H9 (cell line): ENCODE results near the gene ATP2A1. TPM values are rescaled to one million over a fixed set of nuclear protein-coding genes. Genes with fewer than 3 reads are reported as not detected.

Experiments used
- DNase-seq: peaks from one replicate; pipeline ENCODE4 v3.0.0-alpha.2; 2017
- H2AFZ ChIP-seq: one replicate; pipeline ENCODE4 v1.6.1; 2013; ENCODE audit warnings: mild to moderate bottlenecking, low read length, control low read depth, moderate library complexity
- H2AK5ac ChIP-seq: 2 replicates; pipeline ENCODE4 v1.6.1; 2013; ENCODE audit warnings: low read length, control low read depth, mixed read lengths; ENCODE audit not compliant: insufficient read length
- H2BK120ac ChIP-seq: one replicate; pipeline ENCODE4 v1.6.1; 2013; ENCODE audit warnings: low read depth, mild to moderate bottlenecking, low read length, control low read depth, inconsistent platforms; ENCODE audit not compliant: poor library complexity, severe bottlenecking
- H2BK12ac ChIP-seq: 2 replicates; pipeline ENCODE4 v1.6.1; 2013; ENCODE audit warnings: low read length, control low read depth, mixed read lengths, low read depth; ENCODE audit not compliant: insufficient read length
- H2BK15ac ChIP-seq: 2 replicates; pipeline ENCODE4 v1.6.1; 2013; ENCODE audit warnings: low read depth, low read length, control low read depth
- H2BK20ac ChIP-seq: one replicate; pipeline ENCODE4 v1.6.1; 2013; ENCODE audit warnings: low read depth, mild to moderate bottlenecking, low read length, control low read depth, inconsistent platforms; ENCODE audit not compliant: poor library complexity, severe bottlenecking
- H2BK5ac ChIP-seq: 2 replicates; pipeline ENCODE4 v1.6.1; 2013; ENCODE audit warnings: low read length, control low read depth, mixed read lengths; ENCODE audit not compliant: insufficient read length
- H3K14ac ChIP-seq: 2 replicates; pipeline ENCODE4 v1.6.1; 2013; ENCODE audit warnings: low read length, control low read depth; ENCODE audit not compliant: insufficient read depth
- H3K18ac ChIP-seq: 2 replicates; pipeline ENCODE4 v1.6.1; 2013; ENCODE audit warnings: low read depth, mild to moderate bottlenecking, mixed read lengths, low read length, control low read depth; ENCODE audit not compliant: insufficient read length
- H3K23ac ChIP-seq: 2 replicates; pipeline ENCODE4 v1.6.1; 2013; ENCODE audit warnings: low read length, control low read depth, mixed read lengths, low read depth; ENCODE audit not compliant: insufficient read length
- H3K23me2 ChIP-seq: 2 replicates; pipeline ENCODE4 v1.6.1; 2013; ENCODE audit warnings: low read depth, mild to moderate bottlenecking, mixed read lengths, low read length, control low read depth; ENCODE audit not compliant: insufficient read length, poor library complexity, severe bottlenecking
- H3K27ac ChIP-seq: 2 replicates; pipeline ENCODE4 v1.5.1; 2013; ENCODE audit warnings: low read length, control low read depth, mixed read lengths, low read depth; ENCODE audit not compliant: insufficient read length
- H3K27me3 ChIP-seq: 2 replicates; pipeline ENCODE4 v1.6.1; 2013; ENCODE audit warnings: low read length, control low read depth, inconsistent platforms; ENCODE audit not compliant: insufficient read depth
- H3K4ac ChIP-seq: 2 replicates; pipeline ENCODE4 v1.6.1; 2013; ENCODE audit warnings: low read depth, mild to moderate bottlenecking, control low read depth, inconsistent platforms, low read length, moderate library complexity
- H3K4me1 ChIP-seq: 2 replicates; pipeline ENCODE4 v1.6.1; 2013; ENCODE audit warnings: low read length, control low read depth, inconsistent platforms; ENCODE audit not compliant: insufficient read depth
- H3K4me2 ChIP-seq: 2 replicates; pipeline ENCODE4 v1.6.1; 2013; ENCODE audit warnings: low read length, control low read depth, mixed read lengths; ENCODE audit not compliant: insufficient read length, insufficient read depth
- H3K56ac ChIP-seq: 2 replicates; pipeline ENCODE4 v1.6.1; 2013; ENCODE audit warnings: low read depth, mild to moderate bottlenecking, mixed read lengths, low read length, control low read depth; ENCODE audit not compliant: insufficient read length
- H3K79me1 ChIP-seq: 2 replicates; pipeline ENCODE4 v1.6.1; 2013; ENCODE audit warnings: low read depth, mild to moderate bottlenecking, moderate library complexity, low read length, control low read depth, inconsistent platforms; ENCODE audit not compliant: insufficient read depth, poor library complexity, severe bottlenecking
- H3K79me2 ChIP-seq: 2 replicates; pipeline ENCODE4 v1.6.1; 2013; ENCODE audit warnings: low read length, control low read depth, inconsistent platforms; ENCODE audit not compliant: insufficient read depth
- H3K9ac ChIP-seq: 2 replicates; pipeline ENCODE4 v1.6.1; 2013; ENCODE audit warnings: low read length, control low read depth, mixed read lengths; ENCODE audit not compliant: insufficient read length; ENCODE audit errors: extremely low read depth
- H3K9me3 ChIP-seq: one replicate; pipeline ENCODE4 v1.6.1; 2013; ENCODE audit warnings: low read depth, low read length, inconsistent platforms; ENCODE audit not compliant: control insufficient read depth
- H3T11ph ChIP-seq: one replicate; pipeline ENCODE4 v1.6.1; 2013; ENCODE audit warnings: mild to moderate bottlenecking, low read length, control low read depth, inconsistent platforms
- H4K20me1 ChIP-seq: one replicate; pipeline ENCODE4 v1.6.1; 2013; ENCODE audit not compliant: control insufficient read depth, insufficient read length, insufficient read depth
- H4K5ac ChIP-seq: 2 replicates; pipeline ENCODE4 v1.6.1; 2013; ENCODE audit warnings: low read depth, mild to moderate bottlenecking, mixed read lengths, low read length, control low read depth; ENCODE audit not compliant: insufficient read length
- H4K8ac ChIP-seq: replicated peaks from 2 replicates; pipeline ENCODE4 v1.6.1; 2013; ENCODE audit warnings: low read length, control low read depth, mixed read lengths, low read depth; ENCODE audit not compliant: insufficient read length
- H4K91ac ChIP-seq: 2 replicates; pipeline ENCODE4 v1.6.1; 2013; ENCODE audit warnings: low read depth, mild to moderate bottlenecking, moderate library complexity, mixed read lengths, low read length, control low read depth; ENCODE audit not compliant: insufficient read length
- H3K27ac Mint-ChIP-seq, 3 experiments: 2 replicates in 2 of 3; 3 replicates in 1 of 3; pipeline ENCODE4 v1.8.0; 2020 to 2021; ENCODE audit warnings: mixed read lengths in 3 of 3, mild to moderate bottlenecking in 1 of 3, moderate library complexity in 1 of 3
- H3K27me3 Mint-ChIP-seq: 2 replicates; pipeline ENCODE4 v1.8.0; 2021; ENCODE audit warnings: low read depth, mild to moderate bottlenecking, moderate library complexity, mixed read lengths
- H3K36me3 Mint-ChIP-seq, 3 experiments: 2 replicates in 2 of 3; 3 replicates in 1 of 3; pipeline ENCODE4 v1.8.0; 2020 to 2021; ENCODE audit warnings: low read depth in 3 of 3, mixed read lengths in 3 of 3; ENCODE audit not compliant: insufficient read depth in 1 of 3
- H3K4me1 Mint-ChIP-seq, 2 experiments: 2 replicates each; pipeline ENCODE4 v1.8.0; 2020; ENCODE audit warnings: mixed read lengths in 2 of 2
- H3K4me3 Mint-ChIP-seq, 2 experiments: 2 replicates in 1 of 2; 3 replicates in 1 of 2; pipeline ENCODE4 v1.8.0; 2020 to 2021; ENCODE audit warnings: mild to moderate bottlenecking in 2 of 2, mixed read lengths in 2 of 2, moderate library complexity in 1 of 2
- H3K9me3 Mint-ChIP-seq, 2 experiments: 2 replicates in 1 of 2; 3 replicates in 1 of 2; pipeline ENCODE4 v1.8.0; 2020; ENCODE audit warnings: mild to moderate bottlenecking in 2 of 2, mixed read lengths in 2 of 2, moderate library complexity in 1 of 2
- WGBS: extraction: QIAGEN DNeasy Blood & Tissue Kit; methylation state at CpG from one replicate; pipeline ENCODE4 v1.1.7; 2013; ENCODE audit warnings: missing lambda C conversion rate, low lambda C conversion rate, mixed read lengths; ENCODE audit not compliant: insufficient read length; ENCODE audit errors: extremely low coverage; 5-methylcytosine and 5-hydroxymethylcytosine counted together
- total RNA-seq: library from RNA; stranded (reverse); gene quantifications from 2 replicates; pipeline ENCODE4 v1.2.1, GENCODE V29; 2021
- TF ChIP-seq, protein P1 (sequence below): fragments of 200-600 bp; sonication (generic); conservative IDR thresholded peaks from 3 replicates; pipeline ENCODE4 v1.8.0; 2021; ENCODE audit warnings: antibody characterized with exemption, mild to moderate bottlenecking

ATP2A1 gene
- total RNA-seq, 1 experiment from 2014 or later = 4.6 TPM

DNA sequence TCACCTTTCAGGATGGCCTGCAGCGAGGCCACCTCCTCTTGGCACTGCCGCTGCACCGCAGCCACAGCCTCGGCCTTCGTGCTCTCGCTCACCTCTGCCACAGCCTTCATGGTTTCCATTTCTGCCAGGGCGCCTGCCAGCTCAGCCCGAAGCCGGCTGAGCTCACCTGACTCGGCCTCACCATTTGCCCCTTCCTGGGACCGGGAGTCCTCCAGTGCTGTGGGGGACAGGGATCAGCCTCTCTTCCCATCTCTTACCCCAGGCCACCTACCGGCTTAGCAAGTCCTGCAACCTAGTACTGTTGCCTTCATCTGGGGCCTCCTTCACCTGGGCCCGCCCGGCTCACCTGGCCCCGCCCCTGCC is 46.1 kb downstream of the ATP2A1 start:
- Histone ChIP-seq H3K4me1 (no peaks in the 10 kb centered on the region), H3K23me2 (peaks cover 12% of the 10 kb centered on the region), H3K27ac (no peak overlapping the region), H3T11ph (no peak overlapping the region), H3K9ac (peak overlapping the region; percentile 61), H3K18ac (no peak overlapping the region), H2BK12ac (no peak overlapping the region), H3K79me1 (no peaks in the 10 kb centered on the region), H4K91ac (no peak overlapping the region), H2BK5ac (no peak overlapping the region), H3K27me3 (no peaks in the 10 kb centered on the region), H3K9me3 (no peaks in the 10 kb centered on the region), H2AFZ (no peak overlapping the region), H2BK120ac (no peak overlapping the region), H4K5ac (no peak overlapping the region), H3K56ac (no peak overlapping the region), H4K20me1 (no peaks in the 10 kb centered on the region), H3K23ac (no peak overlapping the region), H3K14ac (0 out of 2 replicates have a peak overlapping the region, but pooled peaks have one; percentile 1), H3K79me2 (no peaks in the 10 kb centered on the region), H2BK20ac (no peak overlapping the region), H3K4ac (no peak overlapping the region), H2AK5ac (no peak overlapping the region), H2BK15ac (no peak overlapping the region), H4K8ac (no peak overlapping the region), H3K4me2 (peak overlapping the region; percentile 90)
- Mint-ChIP-seq H3K27ac (peak overlapping the region; percentile 97 to 98 (median 97)), H3K27me3 (no peaks in the 10 kb centered on the region), H3K36me3 (peaks cover 0 to 10% (median 10%) of the 10 kb centered on the region in 3 experiments; a peak in 6 of 7 replicates), H3K9me3 (no peaks in the 10 kb centered on the region), H3K4me3 (peak overlapping the region; percentile 91 to 96), H3K4me1 (peaks cover 11 to 15% of the 10 kb centered on the region in 2 experiments)
- TF ChIP-seq, protein P1, sequence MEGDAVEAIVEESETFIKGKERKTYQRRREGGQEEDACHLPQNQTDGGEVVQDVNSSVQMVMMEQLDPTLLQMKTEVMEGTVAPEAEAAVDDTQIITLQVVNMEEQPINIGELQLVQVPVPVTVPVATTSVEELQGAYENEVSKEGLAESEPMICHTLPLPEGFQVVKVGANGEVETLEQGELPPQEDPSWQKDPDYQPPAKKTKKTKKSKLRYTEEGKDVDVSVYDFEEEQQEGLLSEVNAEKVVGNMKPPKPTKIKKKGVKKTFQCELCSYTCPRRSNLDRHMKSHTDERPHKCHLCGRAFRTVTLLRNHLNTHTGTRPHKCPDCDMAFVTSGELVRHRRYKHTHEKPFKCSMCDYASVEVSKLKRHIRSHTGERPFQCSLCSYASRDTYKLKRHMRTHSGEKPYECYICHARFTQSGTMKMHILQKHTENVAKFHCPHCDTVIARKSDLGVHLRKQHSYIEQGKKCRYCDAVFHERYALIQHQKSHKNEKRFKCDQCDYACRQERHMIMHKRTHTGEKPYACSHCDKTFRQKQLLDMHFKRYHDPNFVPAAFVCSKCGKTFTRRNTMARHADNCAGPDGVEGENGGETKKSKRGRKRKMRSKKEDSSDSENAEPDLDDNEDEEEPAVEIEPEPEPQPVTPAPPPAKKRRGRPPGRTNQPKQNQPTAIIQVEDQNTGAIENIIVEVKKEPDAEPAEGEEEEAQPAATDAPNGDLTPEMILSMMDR = peak; percentile 62
- WGBS = no CpG with 5 or more reads among the region's 15 CpGs
- DNase-seq = no peak
